AG04449 (cell line): ENCODE data around the gene MALSU1.

Experiments
- CTCF ChIA-PET: fragments of 350-600 bp; formaldehyde crosslinking; extraction: SDS; loops from one replicate; lab custom pipeline; 2021; ENCODE audit warnings: antibody characterized with exemption; lab: Yijun Ruan, JAX
- POLR2A ChIA-PET: fragments of 400-600, 350-600 bp; formaldehyde crosslinking; extraction: SDS; loops from one replicate; lab custom pipeline; 2020; ENCODE audit warnings: antibody characterized with exemption, inconsistent platforms; lab: Yijun Ruan, JAX
- DNase-seq: peaks from one replicate; pipeline ENCODE4 v3.0.0-alpha.2; 2010; ENCODE audit warnings: low read depth, low spot score
- H3K4me3 ChIP-seq: 2 replicates; pipeline ENCODE4 v1.5.1; 2011; ENCODE audit warnings: low read depth, mild to moderate bottlenecking, control low read depth, low read length
- CTCF ChIP-seq: IDR thresholded peaks from one replicate; pipeline ENCODE4 v1.5.1; 2011; ENCODE audit warnings: mild to moderate bottlenecking, moderate library complexity, low read length, control low read depth, inconsistent platforms; ENCODE audit not compliant: insufficient read depth; ENCODE audit errors: missing control alignments

The MALSU1 gene

GRCh38 chr7:23290993-23291392 lies 8.1 kb upstream of the MALSU1 start:
- ChIA-PET CTCF (interaction anchor here (1.1 to 5.1 kb wide), 4 partner anchors 13 to 173 kb away, joined by 3 to 34 read pairs (median 14); no protein-coding TSS in a partner anchor), POLR2A (no interaction called here)
- no peak overlapping the region for H3K4me3 ChIP-seq
- no peak for TF ChIP-seq CTCF
- DNase-seq, result no peak

GRCh38 chr7:23291957-23292560 lies 7.1 kb upstream of the MALSU1 start:
- ChIA-PET CTCF (interaction anchor here (1.1 to 5.1 kb wide), 5 partner anchors 14 to 172 kb away, joined by 3 to 34 read pairs (median 10); no protein-coding TSS in a partner anchor), POLR2A (no interaction called here)
- no peak for DNase-seq
- no peak overlapping the region for H3K4me3 ChIP-seq
- TF ChIP-seq CTCF, result no peak

GRCh38 chr7:23292623-23293022 lies 6.5 kb upstream of the MALSU1 start:
- ChIA-PET POLR2A (no interaction called here), CTCF (interaction anchor here (1.3 to 5.1 kb wide), 3 partner anchors 17 to 21 kb away, joined by 4 to 34 read pairs (median 18); no protein-coding TSS in a partner anchor)
- TF ChIP-seq CTCF, result no peak
- no peak for DNase-seq
- no peak overlapping the region for H3K4me3 ChIP-seq

GRCh38 chr7:23293500-23294073 lies 5.6 kb upstream of the MALSU1 start:
- TF ChIP-seq CTCF, result no peak
- DNase-seq, result no peak
- no peak overlapping the region for H3K4me3 ChIP-seq
- CTCF ChIA-PET, result interaction anchor here (0.6 to 5.1 kb wide), 4 partner anchors 18 to 757 kb away, joined by 3 to 34 read pairs (median 10); no protein-coding TSS in a partner anchor
- POLR2A ChIA-PET, result no interaction called here

GRCh38 chr7:23294549-23295400 lies 4.4 kb upstream of the MALSU1 start:
- DNase-seq, result no peak
- TF ChIP-seq CTCF, result no peak
- ChIA-PET CTCF (interaction anchor here (0.8 to 5.1 kb wide), 5 partner anchors 8 to 168 kb away, joined by 3 to 34 read pairs (median 3); no protein-coding TSS in a partner anchor), POLR2A (no interaction called here)
- no peak overlapping the region for H3K4me3 ChIP-seq

- DNase-seq, result no peak
- TF ChIP-seq CTCF, result no peak
- no peak overlapping the region for H3K4me3 ChIP-seq
- ChIA-PET POLR2A (no interaction called here), CTCF (interaction anchor here (0.8 to 5.1 kb wide), 5 partner anchors 9 to 168 kb away, joined by 3 to 34 read pairs (median 3); no protein-coding TSS in a partner anchor)
These were observed 3.8 kb upstream of the MALSU1 start for GRCh38 chr7:23295401-23295697.
